Immature natural killer cell (primary cell): ENCODE data around the gene LPAR3. TPM values are rescaled to one million over a fixed set of nuclear protein-coding genes. Genes with fewer than 3 reads are reported as not detected.

Source experiments
- DNase-seq, 3 donors: peaks; one replicate each; pipeline ENCODE4 v3.0.0; 2022; ENCODE audit warnings: mixed read lengths in 1 of 3
- H3K27ac Mint-ChIP-seq, 6 donors: one replicate each; pipeline ENCODE4 v1.8.0; 2020; ENCODE audit warnings: mixed read lengths in 6 of 6, mild to moderate bottlenecking in 5 of 6, inconsistent platforms in 4 of 6, moderate library complexity in 3 of 6
- H3K27me3 Mint-ChIP-seq, 3 donors: one replicate each; pipeline ENCODE4 v1.8.0; 2020 to 2021; ENCODE audit warnings: low read depth in 3 of 3, mild to moderate bottlenecking in 3 of 3, mixed read lengths in 3 of 3, moderate library complexity in 3 of 3, inconsistent platforms in 1 of 3
- H3K36me3 Mint-ChIP-seq, 3 donors: one replicate each; pipeline ENCODE4 v1.8.0; 2020; ENCODE audit warnings: mixed read lengths in 3 of 3, inconsistent platforms in 2 of 3, mild to moderate bottlenecking in 2 of 3
- H3K4me1 Mint-ChIP-seq, 2 donors: one replicate each; pipeline ENCODE4 v1.8.0; 2020; ENCODE audit warnings: inconsistent platforms in 2 of 2, mild to moderate bottlenecking in 2 of 2, mixed read lengths in 2 of 2, moderate library complexity in 1 of 2
- H3K4me3 Mint-ChIP-seq, 5 donors: one replicate each; pipeline ENCODE4 v1.8.0; 2020; ENCODE audit warnings: mild to moderate bottlenecking in 5 of 5, mixed read lengths in 5 of 5, inconsistent platforms in 3 of 5, moderate library complexity in 3 of 5
- H3K9me3 Mint-ChIP-seq, 6 donors: one replicate each; pipeline ENCODE4 v1.8.0; 2020; ENCODE audit warnings: mild to moderate bottlenecking in 6 of 6, mixed read lengths in 6 of 6, inconsistent platforms in 4 of 6, moderate library complexity in 3 of 6
- polyA plus RNA-seq, 3 donors: library from polyadenylated mRNA; unstranded; fragments of 300-500 nt; fragmentation: Illumina TruSeq; gene quantifications; one replicate each; pipeline ENCODE4 v1.2.3, GENCODE V29; 2021

The LPAR3 gene
- polyA plus RNA-seq, 3 donors from 2014 or later, result 0.30 TPM; not detected in 2

- H3K27ac Mint-ChIP-seq, result no peak overlapping the region
- no peak overlapping the region for H3K4me3 Mint-ChIP-seq
- no peaks in the 10 kb centered on the region for H3K4me1 Mint-ChIP-seq
- H3K36me3 Mint-ChIP-seq, result no peaks in the 10 kb centered on the region
- no peak for DNase-seq
- no peaks in the 10 kb centered on the region for H3K9me3 Mint-ChIP-seq
- peaks cover 0 to 7% (median 3%) of the 10 kb centered on the region in 3 donors for H3K27me3 Mint-ChIP-seq
These were observed 48.9 kb downstream of the LPAR3 start for GRCh38 chr1:84844094-84844493.

GRCh38 chr1:84842748-84843231 lies 50.2 kb downstream of the LPAR3 start:
- no peaks in the 10 kb centered on the region for H3K36me3 Mint-ChIP-seq
- no peak overlapping the region for H3K4me3 Mint-ChIP-seq
- peaks cover 2 to 7% (median 3%) of the 10 kb centered on the region in 3 donors for H3K27me3 Mint-ChIP-seq
- H3K27ac Mint-ChIP-seq, result no peak overlapping the region
- H3K9me3 Mint-ChIP-seq, result no peaks in the 10 kb centered on the region
- H3K4me1 Mint-ChIP-seq, result no peaks in the 10 kb centered on the region
- no peak for DNase-seq

- Mint-ChIP-seq H3K4me1 (no peaks in the 10 kb centered on the region), H3K36me3 (no peaks in the 10 kb centered on the region), H3K27me3 (peaks cover 2 to 9% (median 2%) of the 10 kb centered on the region in 3 donors), H3K27ac (no peak overlapping the region), H3K4me3 (no peak overlapping the region), H3K9me3 (no peaks in the 10 kb centered on the region)
- DNase-seq, result no peak
These were observed 51.0 kb downstream of the LPAR3 start for GRCh38 chr1:84841971-84842370.

GRCh38 chr1:84840346-84840745 lies 52.7 kb downstream of the LPAR3 start:
- Mint-ChIP-seq H3K4me3 (no peak overlapping the region), H3K27ac (no peak overlapping the region), H3K27me3 (peaks cover 1 to 13% (median 2%) of the 10 kb centered on the region in 3 donors), H3K9me3 (no peaks in the 10 kb centered on the region), H3K36me3 (no peaks in the 10 kb centered on the region), H3K4me1 (no peaks in the 10 kb centered on the region)
- DNase-seq, result no peak

- H3K4me1 Mint-ChIP-seq, result no peaks in the 10 kb centered on the region
These were observed 53.5 kb downstream of the LPAR3 start for GRCh38 chr1:84839544-84839943.

GRCh38 chr1:84836145-84836544 lies 56.9 kb downstream of the LPAR3 start:
- no peak overlapping the region for H3K4me3 Mint-ChIP-seq
- no peaks in the 10 kb centered on the region for H3K36me3 Mint-ChIP-seq
- no peak overlapping the region for H3K27ac Mint-ChIP-seq
- H3K4me1 Mint-ChIP-seq, result no peaks in the 10 kb centered on the region
- peaks cover 0 to 9% (median 2%) of the 10 kb centered on the region in 3 donors for H3K27me3 Mint-ChIP-seq
- H3K9me3 Mint-ChIP-seq, result no peaks in the 10 kb centered on the region
- DNase-seq, result no peak

More at GRCh38 chr1:84839544-84839943, 53.5 kb downstream of the LPAR3 start:
- peaks cover 1 to 13% (median 2%) of the 10 kb centered on the region in 3 donors for H3K27me3 Mint-ChIP-seq
- H3K27ac Mint-ChIP-seq, result no peak overlapping the region
- H3K9me3 Mint-ChIP-seq, result no peaks in the 10 kb centered on the region
- DNase-seq, result no peak
- no peaks in the 10 kb centered on the region for H3K36me3 Mint-ChIP-seq
- no peak overlapping the region for H3K4me3 Mint-ChIP-seq

- no peak overlapping the region for H3K27ac Mint-ChIP-seq
- H3K4me1 Mint-ChIP-seq, result no peaks in the 10 kb centered on the region
- DNase-seq, result no peak
- H3K4me3 Mint-ChIP-seq, result no peak overlapping the region
- no peaks in the 10 kb centered on the region for H3K9me3 Mint-ChIP-seq
- H3K27me3 Mint-ChIP-seq, result peaks cover 0 to 8% (median 2%) of the 10 kb centered on the region in 3 donors
- H3K36me3 Mint-ChIP-seq, result no peaks in the 10 kb centered on the region
These were observed 57.8 kb downstream of the LPAR3 start for GRCh38 chr1:84835169-84835568.

GRCh38 chr1:84834419-84835064 lies 58.5 kb downstream of the LPAR3 start:
- H3K27me3 Mint-ChIP-seq, result peaks cover 0 to 7% (median 3%) of the 10 kb centered on the region in 3 donors
- H3K4me3 Mint-ChIP-seq, result no peak overlapping the region
- no peaks in the 10 kb centered on the region for H3K36me3 Mint-ChIP-seq
- H3K9me3 Mint-ChIP-seq, result no peaks in the 10 kb centered on the region
- no peak overlapping the region for H3K27ac Mint-ChIP-seq
- DNase-seq, result no peak
- H3K4me1 Mint-ChIP-seq, result no peaks in the 10 kb centered on the region

GRCh38 chr1:84833194-84833593 lies 59.8 kb downstream of the LPAR3 start:
- Mint-ChIP-seq H3K27me3 (peaks cover 2 to 7% (median 3%) of the 10 kb centered on the region in 3 donors), H3K27ac (no peak overlapping the region), H3K9me3 (no peaks in the 10 kb centered on the region), H3K4me3 (no peak overlapping the region), H3K4me1 (no peaks in the 10 kb centered on the region), H3K36me3 (no peaks in the 10 kb centered on the region)
- DNase-seq, result no peak

- Mint-ChIP-seq H3K9me3 (no peaks in the 10 kb centered on the region), H3K4me1 (no peaks in the 10 kb centered on the region), H3K27ac (no peak overlapping the region), H3K27me3 (peaks cover 2 to 3% (median 2%) of the 10 kb centered on the region in 3 donors), H3K36me3 (no peaks in the 10 kb centered on the region), H3K4me3 (no peak overlapping the region)
- no peak for DNase-seq
These were observed 62.9 kb downstream of the LPAR3 start for GRCh38 chr1:84830136-84830535.

GRCh38 chr1:84827976-84828375 lies 65.0 kb downstream of the LPAR3 start:
- H3K27ac Mint-ChIP-seq, result no peak overlapping the region
- no peak for DNase-seq
- H3K36me3 Mint-ChIP-seq, result no peaks in the 10 kb centered on the region
- H3K9me3 Mint-ChIP-seq, result no peaks in the 10 kb centered on the region
- H3K4me3 Mint-ChIP-seq, result no peak overlapping the region
- H3K27me3 Mint-ChIP-seq, result peaks cover 2 to 3% (median 2%) of the 10 kb centered on the region in 3 donors
- no peaks in the 10 kb centered on the region for H3K4me1 Mint-ChIP-seq

- H3K4me3 Mint-ChIP-seq, result no peak overlapping the region
- no peak for DNase-seq
- H3K27ac Mint-ChIP-seq, result no peak overlapping the region
- peaks cover 2 to 3% (median 2%) of the 10 kb centered on the region in 3 donors for H3K27me3 Mint-ChIP-seq
- H3K36me3 Mint-ChIP-seq, result no peaks in the 10 kb centered on the region
- H3K4me1 Mint-ChIP-seq, result no peaks in the 10 kb centered on the region
- H3K9me3 Mint-ChIP-seq, result no peaks in the 10 kb centered on the region
These were observed 65.5 kb downstream of the LPAR3 start for GRCh38 chr1:84827555-84827954.

- H3K9me3 Mint-ChIP-seq, result no peaks in the 10 kb centered on the region
- H3K4me3 Mint-ChIP-seq, result no peak overlapping the region
- peaks cover 2 to 6% (median 3%) of the 10 kb centered on the region in 3 donors for H3K27me3 Mint-ChIP-seq
- no peaks in the 10 kb centered on the region for H3K4me1 Mint-ChIP-seq
- H3K27ac Mint-ChIP-seq, result no peak overlapping the region
- no peak for DNase-seq
- H3K36me3 Mint-ChIP-seq, result no peaks in the 10 kb centered on the region
These were observed 67.8 kb downstream of the LPAR3 start for GRCh38 chr1:84825161-84825560.

GRCh38 chr1:84823991-84824390 lies 69.0 kb downstream of the LPAR3 start:
- Mint-ChIP-seq H3K36me3 (no peaks in the 10 kb centered on the region), H3K4me1 (no peaks in the 10 kb centered on the region), H3K4me3 (no peak overlapping the region), H3K27ac (no peak overlapping the region), H3K27me3 (peaks cover 2 to 6% (median 4%) of the 10 kb centered on the region in 3 donors), H3K9me3 (no peaks in the 10 kb centered on the region)
- DNase-seq, result no peak

- no peak overlapping the region for H3K4me3 Mint-ChIP-seq
- H3K27ac Mint-ChIP-seq, result no peak overlapping the region
- peaks cover under 1 to 6% (median 3%) of the 10 kb centered on the region in 3 donors for H3K27me3 Mint-ChIP-seq
- H3K4me1 Mint-ChIP-seq, result no peaks in the 10 kb centered on the region
- no peaks in the 10 kb centered on the region for H3K36me3 Mint-ChIP-seq
- H3K9me3 Mint-ChIP-seq, result no peaks in the 10 kb centered on the region
- DNase-seq, result no peak
These were observed 69.5 kb downstream of the LPAR3 start for GRCh38 chr1:84823511-84823910.
